NCI-H1436 treated with DMSO at 0.1 percent for 48 hours (cell line): ENCODE measurements around the gene LRRC59.
"Not testable (repeated sequence)": the region's sequence is repeated elsewhere in the genome, so short reads cannot be mapped to it uniquely, and the experiment has no call there.

Experiments
- DNase-seq: peaks from one replicate; lab custom pipeline; 2025; lab: John Stamatoyannopoulos, UW

The LRRC59 gene

DNA sequence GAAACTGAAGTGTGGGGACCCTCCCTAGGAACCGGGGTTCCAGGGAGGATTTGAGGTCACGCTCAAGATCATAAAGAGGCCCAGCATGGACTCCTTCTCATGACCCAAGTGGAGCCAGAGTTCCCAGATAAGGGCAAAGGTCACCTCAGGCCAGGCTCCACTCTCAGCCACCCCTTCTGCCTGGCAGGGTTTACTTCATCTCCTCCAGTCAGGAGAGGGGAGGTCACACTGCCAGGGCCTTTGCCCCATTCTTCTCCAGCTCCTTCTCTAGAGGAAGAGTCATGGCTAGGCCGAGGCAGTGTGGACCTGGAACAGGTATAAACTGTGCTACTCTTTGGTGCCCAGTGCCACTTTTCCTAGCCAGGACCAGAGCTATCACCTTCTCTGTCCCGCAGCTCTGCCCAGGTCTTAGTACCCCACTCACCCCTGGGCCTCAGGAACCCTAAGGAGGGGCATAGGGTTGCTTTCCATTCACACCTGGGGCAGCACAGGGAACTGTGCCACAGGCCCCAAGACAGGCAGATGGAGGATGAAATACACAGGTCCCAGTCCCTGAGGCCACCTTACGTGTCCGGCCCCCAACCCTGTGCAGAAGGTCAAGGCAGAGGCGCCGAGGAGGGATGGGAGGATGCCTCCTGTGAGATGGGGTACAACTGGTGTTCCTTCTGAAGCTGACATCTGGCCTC is 27.8 kb upstream of the LRRC59 start:
- no peak for DNase-seq

DNA sequence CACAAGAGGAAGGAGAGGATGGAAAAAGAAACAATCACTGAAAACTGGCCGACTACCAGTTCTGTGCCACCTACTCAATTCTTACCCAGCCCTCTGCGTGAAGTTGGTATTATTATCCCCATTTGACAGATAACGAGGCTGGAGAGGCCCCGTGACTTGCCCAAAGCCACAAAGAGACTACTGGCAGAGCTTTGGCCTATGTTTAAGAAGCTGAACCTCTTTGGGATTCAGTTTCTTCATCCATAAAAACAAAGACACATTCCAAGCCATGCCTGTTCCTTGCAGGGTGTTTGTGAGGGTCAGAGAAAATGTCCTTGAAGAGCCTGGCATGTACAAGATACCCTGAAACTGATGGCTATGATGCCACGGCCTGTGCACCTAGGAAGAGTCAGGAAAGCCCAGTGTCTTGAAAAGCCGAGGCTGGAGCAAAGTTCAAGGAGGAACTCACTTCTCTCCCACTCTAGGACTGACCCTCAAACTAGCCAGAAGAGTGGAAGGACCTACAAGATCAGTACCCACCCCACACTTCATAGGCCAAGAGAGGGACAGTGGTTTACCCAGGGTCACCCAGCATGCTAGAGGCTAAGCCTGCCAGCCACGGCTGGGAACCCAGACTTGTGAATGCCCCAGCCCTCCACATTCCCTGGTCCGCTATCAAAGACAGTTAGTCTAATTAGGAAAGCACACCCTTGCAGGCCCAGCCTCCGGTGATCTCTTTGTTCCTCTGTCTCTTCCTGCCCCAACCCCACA is 27.1 kb upstream of the LRRC59 start:
- no peak for DNase-seq

DNA sequence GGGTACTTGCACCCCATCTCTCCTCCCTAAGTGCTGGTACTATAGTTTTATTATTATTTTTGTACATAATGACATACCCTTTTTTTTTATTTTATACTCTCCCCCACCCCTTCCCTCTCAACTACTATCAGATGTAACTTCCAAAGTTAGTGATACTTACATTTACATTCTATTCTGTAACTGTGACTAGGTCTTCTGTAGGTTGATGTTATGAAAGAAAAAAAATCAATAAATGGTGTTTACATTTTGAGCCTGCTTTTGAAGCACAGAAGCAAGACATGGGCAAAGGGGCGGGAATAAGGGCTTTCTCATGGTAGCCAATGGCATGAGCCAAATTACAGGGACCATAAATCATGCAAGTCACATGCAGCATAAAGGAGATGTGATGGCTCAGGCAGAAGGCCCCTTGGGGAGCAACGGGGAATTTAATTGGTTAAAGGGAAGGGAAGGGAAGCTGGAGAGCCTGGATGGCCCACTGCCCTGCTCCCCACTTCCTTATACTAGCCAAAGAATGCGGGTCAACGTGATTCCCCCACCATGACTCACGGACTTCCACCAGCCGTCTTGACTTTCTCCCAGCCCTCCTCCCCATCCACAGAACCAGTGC is 26.3 kb upstream of the LRRC59 start:
- no peak for DNase-seq

DNA sequence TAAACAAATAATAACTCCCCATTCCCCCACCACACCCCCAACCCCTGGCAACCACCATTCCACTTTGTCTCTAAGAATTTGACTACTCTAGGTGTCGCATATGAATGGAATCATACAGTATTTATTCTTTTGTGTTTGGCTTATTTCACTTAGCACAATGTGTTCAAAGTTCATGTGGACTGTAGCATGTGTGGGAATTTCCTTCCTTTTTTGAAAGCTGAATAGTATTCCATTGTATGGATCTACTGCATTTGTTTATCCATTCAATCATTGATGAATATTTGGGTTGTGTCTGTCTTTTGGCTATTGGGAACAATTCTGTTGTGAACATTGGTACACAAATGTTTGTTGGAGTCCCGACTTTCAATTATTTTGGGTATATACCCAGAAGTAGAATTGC is 25.4 kb upstream of the LRRC59 start:
- DNase-seq = no peak

DNA sequence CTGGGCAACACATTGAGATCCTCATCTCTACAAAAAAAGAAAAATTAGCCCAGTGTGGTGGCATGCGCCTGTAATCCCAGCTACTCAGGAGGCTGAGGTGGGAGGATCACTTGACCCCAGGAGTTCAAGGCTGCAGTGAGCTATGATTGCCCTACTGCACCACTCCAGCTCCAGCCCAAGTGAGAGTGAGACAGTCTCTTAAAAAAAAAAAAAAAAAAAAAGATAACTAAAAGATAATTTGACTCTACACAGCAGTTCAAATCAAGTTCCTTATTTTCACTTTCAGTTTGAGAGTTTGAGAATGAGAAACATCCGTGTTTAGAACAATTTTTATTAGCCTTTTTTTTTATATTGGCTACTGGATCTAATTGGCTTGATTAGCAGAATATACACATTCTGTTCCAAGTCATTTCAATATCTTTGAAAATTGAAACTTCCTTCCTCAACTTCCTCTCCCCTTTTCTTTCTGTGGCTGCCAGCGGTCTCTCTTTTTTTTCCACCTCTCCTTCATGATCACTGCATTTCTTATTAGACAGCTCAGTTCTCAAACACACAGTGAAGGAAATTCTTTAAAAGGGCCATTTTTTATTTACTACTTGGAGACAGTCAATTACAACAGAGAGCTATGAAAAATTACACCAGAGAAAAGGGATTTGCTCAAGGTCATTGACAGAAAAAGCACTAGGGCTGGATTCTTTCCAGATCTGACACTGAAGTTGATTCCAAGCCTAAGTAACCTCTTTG is 24.2 kb upstream of the LRRC59 start:
- DNase-seq = no peak

DNA sequence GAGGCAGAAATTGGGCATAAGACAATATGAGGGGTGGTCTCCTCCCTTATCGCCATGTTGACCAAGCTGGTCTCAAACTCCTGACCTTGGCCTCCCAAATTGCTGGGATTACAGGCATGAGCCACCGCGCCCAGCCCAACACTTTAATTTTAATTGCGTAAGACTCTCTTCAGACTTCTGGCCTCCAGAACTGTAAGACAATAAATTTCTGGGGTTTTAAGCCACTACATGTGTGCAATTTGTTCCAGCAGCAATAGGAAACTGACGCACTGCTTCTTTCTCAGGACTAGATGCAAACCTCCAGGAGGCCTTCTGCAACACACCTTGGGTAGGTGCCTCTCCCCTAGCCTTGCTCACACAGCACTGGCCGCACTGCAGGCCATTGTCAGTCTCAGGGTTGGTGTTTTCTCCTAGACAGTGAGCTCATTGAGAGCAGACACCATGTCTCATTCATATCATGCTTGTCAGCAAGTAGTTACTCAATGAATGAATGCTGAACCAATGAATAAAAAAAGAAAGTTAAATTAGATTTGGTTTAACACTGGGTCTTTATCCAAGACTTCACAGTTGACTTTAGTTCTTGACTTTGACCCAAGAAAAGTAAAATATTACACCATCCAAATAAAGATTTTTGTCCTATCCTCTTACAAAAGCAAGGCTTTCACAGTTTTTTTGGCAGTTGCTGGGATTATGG is 23.2 kb upstream of the LRRC59 start:
- no peak for DNase-seq

DNA sequence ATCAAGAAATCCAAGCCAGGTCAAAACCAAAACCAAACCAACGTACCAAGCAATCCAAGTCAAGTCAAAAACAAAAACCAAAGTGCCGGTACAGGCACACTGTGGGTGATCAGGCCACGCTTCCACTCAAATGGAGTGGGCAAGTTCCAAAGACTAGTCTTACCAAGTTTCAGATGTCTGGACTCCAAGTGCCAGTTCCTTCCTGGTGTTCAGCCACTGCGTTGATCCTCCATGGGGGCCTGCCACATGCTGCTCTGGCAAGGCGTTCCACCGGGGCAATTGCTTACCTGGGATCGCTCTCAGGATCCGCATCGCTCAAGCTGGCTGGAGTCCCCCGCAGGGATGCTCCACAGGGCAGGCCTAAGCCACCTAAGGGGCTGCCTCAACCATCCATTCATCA is 22.3 kb upstream of the LRRC59 start:
- not testable (repeated sequence) for DNase-seq

DNA sequence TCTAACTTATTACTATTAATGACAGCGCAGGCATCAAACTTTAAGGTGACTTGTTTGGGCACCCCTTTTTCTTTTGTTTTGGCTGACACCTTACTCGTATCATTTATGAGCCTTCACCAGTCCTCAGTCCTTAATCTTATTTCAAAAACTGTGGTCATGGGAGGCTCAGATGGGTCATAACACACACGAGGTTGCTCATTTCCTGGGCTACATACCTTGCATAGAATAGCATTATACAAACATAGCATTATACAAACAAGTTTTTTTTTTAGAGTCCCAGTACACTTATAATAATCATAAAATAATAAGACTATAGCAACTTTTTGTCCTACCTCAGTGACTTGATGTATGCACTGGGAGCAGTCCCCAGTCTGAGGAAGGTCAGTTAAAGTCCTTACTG is 17.5 kb upstream of the LRRC59 start:
- no peak for DNase-seq

DNA sequence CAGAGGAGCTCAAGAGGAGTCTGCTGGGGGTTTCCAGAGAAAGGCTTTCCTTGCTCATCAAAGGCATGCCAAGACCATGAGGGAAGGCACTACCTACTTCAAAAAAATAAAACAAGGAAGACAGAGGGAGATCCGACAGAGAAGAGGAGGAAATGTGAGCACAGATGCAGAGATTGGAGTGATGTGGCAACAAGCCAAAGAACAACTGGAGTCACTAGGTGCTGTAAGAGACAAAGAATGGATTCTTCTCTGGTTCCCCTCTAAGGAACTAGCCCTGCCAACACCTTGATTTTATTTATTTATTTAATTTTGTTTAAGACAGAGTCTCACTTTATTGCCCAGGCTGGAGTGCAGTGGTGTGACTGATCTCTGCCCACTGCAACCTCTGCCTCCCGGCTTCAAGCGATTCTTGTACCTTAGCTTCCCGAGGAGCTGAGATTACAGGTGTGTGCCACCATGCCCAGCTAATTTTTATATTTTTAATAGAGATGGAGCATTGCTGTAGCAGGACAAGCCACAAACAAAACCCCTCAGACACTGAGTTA is 14.9 kb upstream of the LRRC59 start:
- no peak for DNase-seq

DNA sequence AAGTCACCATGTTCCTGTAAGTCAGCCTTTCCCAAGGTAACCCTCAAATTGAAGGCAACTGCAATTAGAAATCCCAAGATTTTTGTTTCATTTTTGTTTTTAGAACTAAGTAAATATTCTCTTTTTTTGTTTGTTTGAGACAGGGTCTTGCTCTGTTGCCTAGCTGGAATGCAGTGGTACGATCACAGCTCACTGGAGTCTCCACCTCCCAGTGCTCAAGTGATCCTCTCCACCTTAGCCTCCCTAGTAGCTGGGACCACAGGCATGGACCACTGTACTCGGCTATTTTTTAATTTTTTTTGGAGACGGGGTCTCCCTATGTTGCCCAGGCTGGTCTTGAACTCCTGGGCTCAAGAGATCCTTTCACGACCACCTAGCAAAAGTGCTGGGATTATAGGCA is 10.6 kb upstream of the LRRC59 start:
- DNase-seq = no peak

DNA sequence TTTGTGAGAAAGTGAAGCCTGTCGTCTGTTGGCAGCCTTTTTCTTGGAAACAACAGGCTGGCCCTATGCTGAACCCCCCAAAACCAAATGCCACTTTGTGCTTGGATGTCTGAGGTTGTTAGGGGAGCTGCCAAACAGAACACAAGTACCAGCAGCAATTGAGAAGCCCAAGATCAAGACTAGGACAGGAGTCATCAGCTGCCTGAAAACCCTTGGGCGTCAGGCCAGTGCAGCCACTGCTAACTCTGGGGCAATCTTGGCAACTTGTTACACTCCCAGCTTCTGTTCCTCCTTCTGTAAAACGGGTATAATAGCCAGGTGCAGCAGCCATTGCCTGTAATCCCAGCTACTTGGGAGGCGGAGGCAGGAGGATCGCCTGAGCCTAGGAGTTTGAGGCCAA is 9.3 kb upstream of the LRRC59 start:
- no peak for DNase-seq

DNA sequence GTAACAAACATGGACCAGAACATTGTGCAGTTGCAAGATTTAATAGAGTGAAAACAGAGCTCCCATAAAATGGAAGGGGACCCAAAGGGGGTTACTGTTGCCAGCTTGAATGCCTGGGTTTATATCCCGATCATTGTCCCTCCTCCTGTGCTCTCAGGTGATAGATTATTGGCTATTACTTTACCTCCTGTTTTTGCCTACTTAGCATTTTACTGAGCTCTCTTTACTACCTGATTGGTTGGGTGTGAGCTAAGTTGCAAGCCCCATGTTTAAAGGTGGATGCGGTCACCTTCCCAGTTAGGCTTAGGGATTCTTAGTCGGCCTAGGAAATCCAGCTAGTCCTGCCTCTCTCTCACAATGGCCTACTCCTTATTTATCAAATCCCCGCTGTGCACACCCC is 8.0 kb upstream of the LRRC59 start:
- DNase-seq = not testable (repeated sequence)

DNA sequence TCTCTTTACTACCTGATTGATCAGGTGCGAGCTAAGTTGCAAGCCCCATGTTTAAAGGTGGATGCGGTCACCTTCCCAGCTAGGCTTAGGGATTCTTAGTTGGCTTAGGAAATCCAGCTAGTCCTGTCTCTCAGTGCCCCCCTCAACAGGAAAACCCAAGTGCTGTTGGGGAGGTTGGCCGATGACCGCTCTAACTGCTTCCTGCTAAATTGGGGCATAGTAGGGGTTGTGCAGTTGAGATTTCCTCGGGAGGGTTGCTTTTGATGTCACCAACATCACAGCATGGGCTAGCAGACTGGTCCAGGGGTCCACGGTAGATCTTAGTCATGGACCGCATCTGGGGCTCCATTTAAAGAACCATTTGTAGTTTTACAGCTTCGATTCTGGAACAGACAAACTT is 2.3 kb upstream of the LRRC59 start:
- not testable (repeated sequence) for DNase-seq

DNA sequence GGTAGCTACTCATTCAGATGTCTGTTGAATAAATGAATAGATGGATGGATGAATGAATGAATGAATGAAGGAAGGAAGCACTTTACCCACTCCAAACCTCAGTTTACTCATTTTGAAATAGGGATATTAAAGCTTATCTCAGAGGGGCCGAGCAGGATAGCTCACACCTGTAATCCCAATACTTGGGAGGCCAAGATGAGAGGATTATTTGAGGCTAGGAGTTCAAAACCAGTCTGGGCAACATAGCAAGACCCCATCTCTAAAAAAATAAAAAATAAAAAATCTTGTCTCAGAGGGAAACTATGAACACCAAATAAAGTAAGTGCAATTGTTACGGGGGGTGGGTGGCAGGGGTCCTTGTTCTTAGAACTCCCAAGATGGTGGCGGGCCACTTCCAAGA is 1.3 kb upstream of the LRRC59 start:
- not testable (repeated sequence) for DNase-seq

DNA sequence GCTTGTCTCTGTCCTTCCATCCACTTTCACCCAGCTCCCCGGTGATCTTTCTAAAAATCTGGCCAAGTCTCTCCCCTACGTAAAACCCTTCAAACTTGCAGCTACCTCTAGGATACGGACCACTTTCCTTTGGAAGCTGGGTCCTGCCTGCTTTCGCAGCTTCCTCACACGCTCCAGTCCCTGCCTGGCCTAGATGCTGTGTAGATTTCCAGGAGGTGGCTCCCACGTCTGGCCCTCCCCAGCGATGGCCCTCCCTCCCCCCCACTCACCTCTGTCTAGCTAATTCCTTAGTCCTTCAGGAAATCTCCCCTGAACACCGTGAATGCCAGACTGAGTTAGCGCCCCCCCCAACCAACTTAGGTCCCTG is 579 bp upstream of the LRRC59 start:
- DNase-seq = no peak

DNA sequence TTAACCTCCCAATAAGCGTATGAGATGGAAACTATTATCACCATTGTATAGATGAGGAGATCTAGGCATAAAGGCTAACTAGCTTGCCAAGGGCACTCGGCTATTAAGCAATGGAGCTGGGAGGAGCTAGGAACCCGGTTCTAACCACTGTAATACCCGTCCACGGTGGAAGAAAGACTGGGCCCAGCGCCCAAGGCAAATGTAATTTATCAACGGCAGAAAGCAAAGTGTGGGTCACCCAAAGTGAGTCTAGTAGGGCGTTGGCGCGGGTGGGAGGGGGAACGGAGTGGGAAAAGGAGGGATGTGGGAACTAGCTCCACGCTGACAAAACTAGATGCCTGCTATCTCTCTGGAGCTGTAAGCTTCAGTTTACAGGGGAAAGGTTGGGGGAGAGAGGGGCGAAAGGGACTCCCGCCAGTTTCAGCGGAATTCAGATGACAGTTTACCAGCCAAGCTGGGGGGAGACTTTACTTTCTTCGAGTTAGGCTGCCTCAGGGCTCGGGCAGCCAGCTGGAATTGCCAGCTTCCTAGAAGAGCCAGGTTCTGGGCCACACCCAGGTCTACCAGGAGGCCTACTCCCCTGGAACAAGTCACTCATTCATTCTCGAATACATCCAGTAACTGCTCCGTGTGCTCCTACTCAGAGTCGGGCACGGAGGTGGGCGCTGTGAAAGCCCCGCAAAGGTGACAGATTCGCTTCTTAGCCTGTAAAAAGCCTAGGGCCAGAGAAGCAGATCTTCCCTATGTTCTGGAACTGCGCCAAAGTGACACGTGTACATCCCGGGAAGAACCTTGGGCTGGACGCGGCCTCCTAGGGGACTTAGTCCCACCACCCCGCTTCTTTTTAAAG is 837 bp downstream of the LRRC59 start:
- DNase-seq = no peak

DNA sequence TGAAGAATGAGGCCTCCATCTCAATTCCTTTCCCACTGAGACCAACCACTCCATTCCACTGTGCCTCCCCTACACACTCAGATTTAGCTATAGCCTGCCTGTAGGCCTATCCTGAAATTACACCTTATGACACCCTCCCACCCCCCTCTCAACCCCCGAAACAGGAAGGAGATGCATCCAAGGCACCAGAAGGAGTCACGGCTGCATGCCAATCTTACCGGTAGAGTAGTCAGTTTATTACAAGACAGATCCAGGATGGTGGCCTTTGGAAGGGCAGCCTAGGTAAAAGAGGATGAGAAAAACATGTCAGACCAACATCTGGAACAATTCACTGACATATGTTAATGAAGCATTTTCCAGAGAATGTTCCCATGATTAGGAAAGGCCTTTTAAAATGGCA is 2.6 kb downstream of the LRRC59 start:
- no peak for DNase-seq

DNA sequence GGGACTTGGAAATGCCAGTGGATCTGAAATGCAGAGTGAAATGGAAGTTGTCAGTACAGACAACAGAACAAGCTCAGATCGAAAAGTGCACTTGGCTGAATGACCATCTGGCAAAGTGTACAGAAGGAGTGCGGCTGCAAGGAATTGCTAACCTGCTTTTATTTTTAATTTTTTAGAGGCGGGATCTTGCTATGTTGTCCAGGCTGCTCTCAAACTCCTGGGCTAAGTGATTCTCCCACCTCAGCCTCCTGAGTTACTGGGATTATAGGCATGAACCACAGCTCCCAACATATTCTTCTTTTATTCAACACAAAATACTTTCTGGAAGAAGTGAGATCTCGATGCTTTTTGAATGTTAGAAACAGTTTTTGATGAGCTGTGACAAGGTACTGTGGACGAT is 3.6 kb downstream of the LRRC59 start:
- no peak for DNase-seq

DNA sequence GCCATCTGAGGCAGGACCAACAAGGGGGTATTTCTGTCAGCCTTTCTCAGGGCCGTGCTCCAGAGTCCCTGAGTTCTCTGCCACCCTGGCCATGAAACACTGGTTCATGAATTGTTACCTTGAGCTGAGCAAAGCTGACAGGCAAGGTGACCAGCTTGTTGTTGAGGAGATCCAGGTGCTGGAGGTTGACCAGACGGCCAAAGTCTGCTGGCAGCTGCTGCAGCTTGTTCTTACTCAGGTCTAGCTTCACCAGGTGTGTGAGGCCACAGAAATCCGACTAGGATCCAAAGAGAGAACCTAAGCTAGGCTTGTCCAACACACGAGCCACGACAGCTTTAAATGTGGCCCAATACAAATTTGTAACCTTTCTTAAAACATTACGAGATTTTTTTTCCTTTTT is 4.7 kb downstream of the LRRC59 start:
- no peak for DNase-seq

DNA sequence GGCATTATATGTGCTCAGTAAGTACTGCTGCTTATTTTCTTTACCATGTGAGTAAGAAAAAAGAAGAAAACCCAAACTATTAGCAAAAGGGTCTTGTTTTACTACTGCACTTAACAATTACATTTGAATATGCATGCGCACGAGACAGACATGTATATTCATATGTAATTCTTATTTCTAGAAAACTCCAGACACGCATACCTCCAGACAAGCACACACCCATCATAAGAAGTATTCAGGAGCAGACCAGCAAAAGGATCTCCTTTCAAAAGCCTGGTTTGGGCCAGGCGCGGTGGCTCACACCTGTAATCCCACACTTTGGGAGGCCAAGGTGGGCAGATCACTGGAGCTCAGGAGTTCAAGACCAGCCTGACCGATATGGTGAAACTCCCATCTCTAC is 7.8 kb downstream of the LRRC59 start:
- no peak for DNase-seq

DNA sequence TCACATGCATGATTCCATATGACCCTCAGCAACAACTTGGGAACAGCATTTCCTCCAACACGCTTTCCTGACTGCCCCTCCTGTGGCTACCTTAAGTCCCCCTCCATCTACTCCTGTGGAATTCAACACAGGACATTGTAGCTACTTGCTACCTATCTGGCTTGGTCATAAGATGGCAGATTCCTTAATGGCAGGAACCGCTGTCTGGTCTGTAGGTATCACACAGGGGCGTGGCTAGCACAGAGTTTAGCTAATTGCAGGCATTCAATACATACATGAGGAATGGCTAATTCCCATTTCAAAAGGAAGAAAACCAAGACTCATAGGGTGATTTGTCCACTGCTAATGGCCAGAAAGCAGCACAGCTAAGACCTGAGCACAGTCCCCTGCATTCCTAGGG is 8.6 kb downstream of the LRRC59 start:
- DNase-seq = no peak
